ENCODE results near the gene KAZALD1.
A peak's percentile ranks its signal among the peaks of the same experiment; 100 is the strongest.

The KAZALD1 gene

GRCh38 chr10:101060036-101060950 is 1.5 kb upstream of the KAZALD1 start:
- Histone ChIP-seq H3K4me1 (ENCODE audit: control insufficient read depth, insufficient read depth, low read length) (no peaks in the 10 kb centered on the region), H3K27me3 (ENCODE audit: control insufficient read depth, insufficient read depth, low read length) (peaks cover 5% of the 10 kb centered on the region), H3K9ac (ENCODE audit: low read length) (peak overlapping the region; percentile 87), H3K36me3 (ENCODE audit: control insufficient read depth, insufficient read depth, low read length) (no peaks in the 10 kb centered on the region), H3K27ac (ENCODE audit: low read depth, low read length) (peak overlapping the region; percentile 92), H3K4me3 (ENCODE audit: low read length) (peak overlapping the region; percentile 83)

GRCh38 chr10:101060951-101061623 is 702 bp upstream of the KAZALD1 start:
- peak overlapping the region; percentile 92 for H3K27ac ChIP-seq (ENCODE audit: low read depth, low read length)
- H3K27me3 ChIP-seq (ENCODE audit: control insufficient read depth, insufficient read depth, low read length): peaks cover 7% of the 10 kb centered on the region
- H3K36me3 ChIP-seq (ENCODE audit: control insufficient read depth, insufficient read depth, low read length): no peaks in the 10 kb centered on the region
- peak overlapping the region; percentile 83 for H3K4me3 ChIP-seq (ENCODE audit: low read length)
- H3K4me1 ChIP-seq (ENCODE audit: control insufficient read depth, insufficient read depth, low read length): no peaks in the 10 kb centered on the region
- peak overlapping the region; percentile 87 for H3K9ac ChIP-seq (ENCODE audit: low read length)

GRCh38 chr10:101062232-101063049 is 652 bp downstream of the KAZALD1 start:
- Histone ChIP-seq H3K27me3 (ENCODE audit: control insufficient read depth, insufficient read depth, low read length) (peaks cover 13% of the 10 kb centered on the region), H3K27ac (ENCODE audit: low read depth, low read length) (no peak overlapping the region), H3K36me3 (ENCODE audit: control insufficient read depth, insufficient read depth, low read length) (no peaks in the 10 kb centered on the region), H3K4me3 (ENCODE audit: low read length) (peak overlapping the region; percentile 83), H3K9ac (ENCODE audit: low read length) (no peak overlapping the region), H3K4me1 (ENCODE audit: control insufficient read depth, insufficient read depth, low read length) (peaks cover 4% of the 10 kb centered on the region)

GRCh38 chr10:101063050-101063525 is 1.3 kb downstream of the KAZALD1 start:
- Histone ChIP-seq H3K4me1 (ENCODE audit: control insufficient read depth, insufficient read depth, low read length) (peaks cover 4% of the 10 kb centered on the region), H3K4me3 (ENCODE audit: low read length) (peak overlapping the region; percentile 83), H3K9ac (ENCODE audit: low read length) (no peak overlapping the region), H3K27me3 (ENCODE audit: control insufficient read depth, insufficient read depth, low read length) (peaks cover 13% of the 10 kb centered on the region), H3K27ac (ENCODE audit: low read depth, low read length) (no peak overlapping the region), H3K36me3 (ENCODE audit: control insufficient read depth, insufficient read depth, low read length) (no peaks in the 10 kb centered on the region)

- H3K36me3 ChIP-seq (ENCODE audit: control insufficient read depth, insufficient read depth, low read length): no peaks in the 10 kb centered on the region
- no peak overlapping the region for H3K27ac ChIP-seq (ENCODE audit: low read depth, low read length)
- no peak overlapping the region for H3K9ac ChIP-seq (ENCODE audit: low read length)
- H3K27me3 ChIP-seq (ENCODE audit: control insufficient read depth, insufficient read depth, low read length): peaks cover 13% of the 10 kb centered on the region
- H3K4me3 ChIP-seq (ENCODE audit: low read length): peak overlapping the region; percentile 83
- H3K4me1 ChIP-seq (ENCODE audit: control insufficient read depth, insufficient read depth, low read length): peaks cover 4% of the 10 kb centered on the region
These were observed 2.0 kb downstream of the KAZALD1 start for GRCh38 chr10:101063548-101064414.

GRCh38 chr10:101064415-101065030 is 2.7 kb downstream of the KAZALD1 start:
- Histone ChIP-seq H3K4me1 (ENCODE audit: control insufficient read depth, insufficient read depth, low read length) (peaks cover 4% of the 10 kb centered on the region), H3K27ac (ENCODE audit: low read depth, low read length) (no peak overlapping the region), H3K9ac (ENCODE audit: low read length) (no peak overlapping the region), H3K27me3 (ENCODE audit: control insufficient read depth, insufficient read depth, low read length) (peaks cover 13% of the 10 kb centered on the region), H3K4me3 (ENCODE audit: low read length) (no peak overlapping the region), H3K36me3 (ENCODE audit: control insufficient read depth, insufficient read depth, low read length) (no peaks in the 10 kb centered on the region)

- Histone ChIP-seq H3K36me3 (ENCODE audit: control insufficient read depth, insufficient read depth, low read length) (no peaks in the 10 kb centered on the region), H3K27ac (ENCODE audit: low read depth, low read length) (no peak overlapping the region), H3K4me1 (ENCODE audit: control insufficient read depth, insufficient read depth, low read length) (peaks cover 4% of the 10 kb centered on the region), H3K4me3 (ENCODE audit: low read length) (peak overlapping the region; percentile 71), H3K27me3 (ENCODE audit: control insufficient read depth, insufficient read depth, low read length) (peaks cover 13% of the 10 kb centered on the region), H3K9ac (ENCODE audit: low read length) (peak overlapping the region; percentile 6)
These were observed 3.8 kb downstream of the KAZALD1 start for GRCh38 chr10:101065481-101066145.

GRCh38 chr10:101066146-101066895 is 4.5 kb downstream of the KAZALD1 start:
- no peak overlapping the region for H3K27ac ChIP-seq (ENCODE audit: low read depth, low read length)
- H3K27me3 ChIP-seq (ENCODE audit: control insufficient read depth, insufficient read depth, low read length): peaks cover 13% of the 10 kb centered on the region
- peaks cover 4% of the 10 kb centered on the region for H3K4me1 ChIP-seq (ENCODE audit: control insufficient read depth, insufficient read depth, low read length)
- no peaks in the 10 kb centered on the region for H3K36me3 ChIP-seq (ENCODE audit: control insufficient read depth, insufficient read depth, low read length)
- H3K9ac ChIP-seq (ENCODE audit: low read length): no peak overlapping the region
- H3K4me3 ChIP-seq (ENCODE audit: low read length): peak overlapping the region; percentile 71

- Histone ChIP-seq H3K27ac (ENCODE audit: low read depth, low read length) (no peak overlapping the region), H3K9ac (ENCODE audit: low read length) (no peak overlapping the region), H3K36me3 (ENCODE audit: control insufficient read depth, insufficient read depth, low read length) (no peaks in the 10 kb centered on the region), H3K27me3 (ENCODE audit: control insufficient read depth, insufficient read depth, low read length) (peaks cover 13% of the 10 kb centered on the region), H3K4me3 (ENCODE audit: low read length) (peak overlapping the region; percentile 73), H3K4me1 (ENCODE audit: control insufficient read depth, insufficient read depth, low read length) (peaks cover 4% of the 10 kb centered on the region)
These were observed 5.1 kb downstream of the KAZALD1 start for GRCh38 chr10:101066896-101067355.

- Histone ChIP-seq H3K4me1 (ENCODE audit: control insufficient read depth, insufficient read depth, low read length) (peaks cover 4% of the 10 kb centered on the region), H3K9ac (ENCODE audit: low read length) (no peak overlapping the region), H3K27ac (ENCODE audit: low read depth, low read length) (no peak overlapping the region), H3K27me3 (ENCODE audit: control insufficient read depth, insufficient read depth, low read length) (peaks cover 13% of the 10 kb centered on the region), H3K4me3 (ENCODE audit: low read length) (peak overlapping the region; percentile 73), H3K36me3 (ENCODE audit: control insufficient read depth, insufficient read depth, low read length) (no peaks in the 10 kb centered on the region)
These were observed 5.7 kb downstream of the KAZALD1 start for GRCh38 chr10:101067356-101068083.
